ENCODE measurements around the gene FRY. TPM values are rescaled to one million over a fixed set of nuclear protein-coding genes. Genes with fewer than 3 reads are reported as not detected.
"Not testable (repeated sequence)": the region's sequence is repeated elsewhere in the genome, so short reads cannot be mapped to it uniquely, and the experiment has no call there.

FRY gene
- 100 to 1,000 TPM in 1 of 4 donors, 10 to 100 TPM in 3; 32.0 to 111 (median 63.8) TPM for total RNA-seq

GRCh38 chr13:32031025-32031814, at the start of gene FRY:
Gene FRY (plus strand): TSS chr13:32031774. CDS start chr13:32031796, 22 bp downstream.
- Histone ChIP-seq H3K27me3 (no peaks in the 10 kb centered on the region), H3K9me3 (no peaks in the 10 kb centered on the region), H3K36me3 (no peaks in the 10 kb centered on the region), H3K27ac (peak within 1 kb of the TSS; percentile 91 to 94), H3K4me1 (no peaks in the 10 kb centered on the region), H3K4me3 (peak within 1 kb of the TSS; percentile 66 to 70)
- peak; percentile 42 to 52 for TF ChIP-seq POLR2A (IDR thresholded peaks at IDR 0.05)
- no peak for TF ChIP-seq CTCF (IDR thresholded peaks at IDR 0.05)
- peak; percentile 71 to 79 for DNase-seq
- intact Hi-C loops (cut with DNase I; ENCODE audit: low total_unique reads) = no loop called here

- H3K9me3 ChIP-seq = no peaks in the 10 kb centered on the region
- no peak for DNase-seq
- H3K4me1 ChIP-seq = no peaks in the 10 kb centered on the region
- no peak overlapping the region for H3K27ac ChIP-seq
- H3K27me3 ChIP-seq = no peaks in the 10 kb centered on the region
- no peak overlapping the region for H3K4me3 ChIP-seq
- TF ChIP-seq CTCF (IDR thresholded peaks at IDR 0.05) (no peak), POLR2A (IDR thresholded peaks at IDR 0.05) (no peak)
- intact Hi-C loops (cut with DNase I; ENCODE audit: low total_unique reads) = no loop called here
- H3K36me3 ChIP-seq = no peaks in the 10 kb centered on the region
Observed at GRCh38 chr13:31982124-31982523, 49.5 kb upstream of the FRY start.

- H3K4me3 ChIP-seq = no peak overlapping the region
- no peak for DNase-seq
- intact Hi-C loops (cut with DNase I; ENCODE audit: low total_unique reads) = no loop called here
- no peak for TF ChIP-seq POLR2A (IDR thresholded peaks at IDR 0.05)
- no peak for TF ChIP-seq CTCF (IDR thresholded peaks at IDR 0.05)
- H3K9me3 ChIP-seq = no peaks in the 10 kb centered on the region
- H3K27ac ChIP-seq = no peak overlapping the region
- no peaks in the 10 kb centered on the region for H3K36me3 ChIP-seq
- H3K27me3 ChIP-seq = no peaks in the 10 kb centered on the region
- H3K4me1 ChIP-seq = no peaks in the 10 kb centered on the region
Observed at GRCh38 chr13:31982540-31982939, 49.0 kb upstream of the FRY start.

- H3K36me3 ChIP-seq; DNase-seq; H3K27me3 ChIP-seq; H3K4me3 ChIP-seq; H3K4me1 ChIP-seq; H3K9me3 ChIP-seq; H3K27ac ChIP-seq; intact Hi-C loops (cut with DNase I; ENCODE audit: low total_unique reads): not testable (repeated sequence)
Observed at GRCh38 chr13:31983696-31984095, 47.9 kb upstream of the FRY start.

- H3K36me3 ChIP-seq; H3K27me3 ChIP-seq; H3K27ac ChIP-seq; H3K9me3 ChIP-seq; H3K4me3 ChIP-seq; H3K4me1 ChIP-seq; DNase-seq; intact Hi-C loops (cut with DNase I; ENCODE audit: low total_unique reads): not testable (repeated sequence)
Observed at GRCh38 chr13:31984388-31984787, 47.2 kb upstream of the FRY start.

GRCh38 chr13:31986676-31987470, 44.7 kb upstream of the FRY start:
- Histone ChIP-seq H3K4me3 (no peak overlapping the region), H3K27ac (no peak overlapping the region), H3K9me3 (no peaks in the 10 kb centered on the region), H3K27me3 (no peaks in the 10 kb centered on the region), H3K4me1 (no peaks in the 10 kb centered on the region), H3K36me3 (no peaks in the 10 kb centered on the region)
- no peak for TF ChIP-seq POLR2A (IDR thresholded peaks at IDR 0.05)
- TF ChIP-seq CTCF (IDR thresholded peaks at IDR 0.05) = no peak
- no peak for DNase-seq
- intact Hi-C loops (cut with DNase I; ENCODE audit: low total_unique reads) = no loop called here

Measured in uterus (tissue), 4 donors.